Loucy (cell line): Measurements from ENCODE around the gene GCNT2.
"Not testable (repeated sequence)": the region's sequence is repeated elsewhere in the genome, so short reads cannot be mapped to it uniquely, and the experiment has no call there.

Source experiments
- EZH2phosphoT487 ChIP-seq: fragments of 200-600 bp; IDR thresholded peaks from 2 replicates; pipeline ENCODE4 v1.6.1; 2018; ENCODE audit warnings: antibody characterized with exemption, mild to moderate bottlenecking, moderate library complexity, borderline replicate concordance
- TF ChIP-seq, protein P1 (sequence below): fragments of 200-600 bp; sonication (generic); conservative IDR thresholded peaks from 2 replicates; pipeline ENCODE4 v1.5.1; 2014; ENCODE audit warnings: mild to moderate bottlenecking, antibody characterized with exemption, low read length

DNA sequence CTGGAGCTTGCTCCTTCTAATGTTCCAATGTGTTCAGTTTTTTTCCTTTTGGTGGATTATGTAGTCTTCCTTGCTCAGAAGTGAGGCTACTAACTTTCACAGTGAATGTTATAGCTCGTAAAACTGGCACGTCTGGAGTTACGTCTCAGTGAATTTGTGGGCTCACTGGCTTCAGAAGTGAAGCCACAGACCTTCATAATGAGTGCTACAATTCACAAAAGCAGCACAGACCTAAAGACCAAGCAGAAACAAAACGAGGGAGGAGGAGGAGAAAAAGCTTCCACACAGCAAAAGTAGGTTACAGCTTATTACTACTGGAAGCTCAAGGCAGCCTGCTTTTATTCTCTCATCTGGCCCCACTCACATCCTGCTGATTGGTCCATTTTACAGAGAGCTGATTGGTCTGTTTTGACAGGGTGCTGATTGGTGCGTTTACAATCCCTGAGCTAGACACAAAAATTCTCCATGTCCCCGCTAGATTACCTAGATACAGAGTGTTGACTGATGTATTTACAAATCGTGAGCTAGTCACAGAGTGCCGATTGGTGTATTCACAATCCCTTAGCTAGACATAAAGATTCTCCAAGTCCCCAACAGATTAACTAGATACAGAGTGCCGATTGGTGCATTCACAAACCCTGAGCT is 34.1 kb upstream of the GCNT2 start:
- TF ChIP-seq, protein P1, sequence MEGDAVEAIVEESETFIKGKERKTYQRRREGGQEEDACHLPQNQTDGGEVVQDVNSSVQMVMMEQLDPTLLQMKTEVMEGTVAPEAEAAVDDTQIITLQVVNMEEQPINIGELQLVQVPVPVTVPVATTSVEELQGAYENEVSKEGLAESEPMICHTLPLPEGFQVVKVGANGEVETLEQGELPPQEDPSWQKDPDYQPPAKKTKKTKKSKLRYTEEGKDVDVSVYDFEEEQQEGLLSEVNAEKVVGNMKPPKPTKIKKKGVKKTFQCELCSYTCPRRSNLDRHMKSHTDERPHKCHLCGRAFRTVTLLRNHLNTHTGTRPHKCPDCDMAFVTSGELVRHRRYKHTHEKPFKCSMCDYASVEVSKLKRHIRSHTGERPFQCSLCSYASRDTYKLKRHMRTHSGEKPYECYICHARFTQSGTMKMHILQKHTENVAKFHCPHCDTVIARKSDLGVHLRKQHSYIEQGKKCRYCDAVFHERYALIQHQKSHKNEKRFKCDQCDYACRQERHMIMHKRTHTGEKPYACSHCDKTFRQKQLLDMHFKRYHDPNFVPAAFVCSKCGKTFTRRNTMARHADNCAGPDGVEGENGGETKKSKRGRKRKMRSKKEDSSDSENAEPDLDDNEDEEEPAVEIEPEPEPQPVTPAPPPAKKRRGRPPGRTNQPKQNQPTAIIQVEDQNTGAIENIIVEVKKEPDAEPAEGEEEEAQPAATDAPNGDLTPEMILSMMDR: not testable (repeated sequence)
- not testable (repeated sequence) for TF ChIP-seq EZH2phosphoT487
